GM13976 (cell line): ENCODE results near the gene KDM7A.

Experiments
- DNase-seq: peaks from one replicate; pipeline ENCODE4 v3.0.0; 2012; ENCODE audit warnings: low spot score
- CTCF ChIP-seq: IDR thresholded peaks from 2 replicates; pipeline ENCODE4 v1.5.1; 2012; ENCODE audit warnings: borderline replicate concordance, mild to moderate bottlenecking; ENCODE audit not compliant: insufficient read depth; ENCODE audit errors: extremely low read depth, missing control alignments, control extremely low read depth
- in situ Hi-C: fragments of 300-500 bp; cut with MboI; formaldehyde crosslinking; loops from one replicate; pipeline ENCODE4 v1.12.0; 2022; ENCODE audit warnings: low sequenced_read_pairs, mixed read lengths, inconsistent platforms; ENCODE audit not compliant: unreplicated experiment

The KDM7A gene

GRCh38 chr7:140192176-140192575 lies 15.4 kb upstream of the KDM7A start:
- no peak for DNase-seq
- TF ChIP-seq CTCF, result no peak
- in situ Hi-C loops, result no loop called here

- in situ Hi-C loops, result no loop called here
- no peak for TF ChIP-seq CTCF
- no peak for DNase-seq
Measured at GRCh38 chr7:140190588-140190987, 13.8 kb upstream of the KDM7A start.

- in situ Hi-C loops, result no loop called here
Measured at GRCh38 chr7:140189917-140190316, 13.1 kb upstream of the KDM7A start.

GRCh38 chr7:140182917-140183316 lies 6.1 kb upstream of the KDM7A start:
- no peak for TF ChIP-seq CTCF
- in situ Hi-C loops, result no loop called here
- no peak for DNase-seq

More at GRCh38 chr7:140189917-140190316, 13.1 kb upstream of the KDM7A start:
- no peak for TF ChIP-seq CTCF
- no peak for DNase-seq

GRCh38 chr7:140179339-140179738 lies 2.6 kb upstream of the KDM7A start:
- in situ Hi-C loops, result no loop called here
- no peak for DNase-seq
- no peak for TF ChIP-seq CTCF

- TF ChIP-seq CTCF, result no peak
- DNase-seq, result peak; percentile 40
- in situ Hi-C loops, result no loop called here
Measured at GRCh38 chr7:140176122-140176701, 571 bp downstream of the KDM7A start.
